WTC11 (cell line): ENCODE results near the gene CXCR5. TPM values are rescaled to one million over a fixed set of nuclear protein-coding genes. Genes with fewer than 3 reads are reported as not detected.

Experiments used
- ATAC-seq: fragments of 200-7000 bp; cut with Tn5 transposase; 2 replicates; pipeline ENCODE4 v1.10.0; 2021; ENCODE audit warnings: mild to moderate bottlenecking, moderate library complexity
- CTCF ChIA-PET: fragments of 300-600 bp; sonication (Branson Sonifier 250); formaldehyde crosslinking; loops from one replicate; lab custom pipeline; 2021; ENCODE audit warnings: antibody characterized with exemption; lab: Charles Lee
- POLR2A ChIA-PET: fragments of 350-600 bp; sonication (Branson Sonifier 250); formaldehyde crosslinking; loops from one replicate; lab custom pipeline; 2021; ENCODE audit warnings: antibody characterized with exemption; lab: Charles Lee
- DNase-seq: peaks from one replicate; pipeline ENCODE4 v3.0.0; 2021; ENCODE audit warnings: low spot score
- H3K27ac Mint-ChIP-seq: 2 replicates; pipeline ENCODE4 v1.8.0; 2021; ENCODE audit warnings: mixed read lengths
- H3K27me3 Mint-ChIP-seq: 2 replicates; pipeline ENCODE4 v1.8.0; 2021; ENCODE audit warnings: low read depth, mild to moderate bottlenecking, moderate library complexity, mixed read lengths
- H3K36me3 Mint-ChIP-seq: 2 replicates; pipeline ENCODE4 v1.8.0; 2021; ENCODE audit warnings: mixed read lengths
- H3K4me1 Mint-ChIP-seq: 2 replicates; pipeline ENCODE4 v1.8.0; 2022; ENCODE audit warnings: mixed read lengths
- H3K4me3 Mint-ChIP-seq: 2 replicates; pipeline ENCODE4 v1.8.0; 2021; ENCODE audit warnings: mild to moderate bottlenecking, moderate library complexity, mixed read lengths
- H3K9me3 Mint-ChIP-seq: 2 replicates; pipeline ENCODE4 v1.8.0; 2021; ENCODE audit warnings: mixed read lengths
- CTCF ChIP-seq: fragments of 200-600 bp; IDR thresholded peaks from 2 replicates; pipeline ENCODE4 v1.8.0; 2022; ENCODE audit warnings: antibody characterized with exemption
- ETV6 ChIP-seq: sonication (generic); formaldehyde crosslinking; IDR thresholded peaks from 2 replicates; pipeline ENCODE4 v1.8.1; 2022; ENCODE audit warnings: mild to moderate bottlenecking, missing genetic modification reagents
- FOXK1 ChIP-seq: sonication (generic); formaldehyde crosslinking; IDR thresholded peaks from 2 replicates; pipeline ENCODE4 v1.8.0; 2022; ENCODE audit warnings: mild to moderate bottlenecking, moderate library complexity, missing genetic modification reagents
- HMGXB4 ChIP-seq: sonication (generic); formaldehyde crosslinking; IDR thresholded peaks from 2 replicates; pipeline ENCODE4 v1.8.1; 2023; ENCODE audit warnings: mild to moderate bottlenecking, moderate library complexity, missing genetic modification reagents
- NFATC4 ChIP-seq: fragments of 250-450 bp; sonication (Bioruptor Pico); IDR thresholded peaks from 2 replicates; pipeline ENCODE4 v1.9.0; 2021; ENCODE audit warnings: mild to moderate bottlenecking
- PRDM15 ChIP-seq: sonication (generic); formaldehyde crosslinking; IDR thresholded peaks from 2 replicates; pipeline ENCODE4 v1.8.0; 2022; ENCODE audit warnings: missing genetic modification reagents
- SP1 ChIP-seq: sonication (generic); formaldehyde crosslinking; conservative IDR thresholded peaks from 2 replicates; pipeline ENCODE4 v1.8.1; 2022; ENCODE audit warnings: missing genetic modification reagents
- TEAD1 ChIP-seq: sonication (generic); formaldehyde crosslinking; IDR thresholded peaks from 2 replicates; pipeline ENCODE4 v1.8.0; 2022; ENCODE audit warnings: mild to moderate bottlenecking, missing genetic modification reagents
- ZNF317 ChIP-seq: sonication (generic); formaldehyde crosslinking; IDR thresholded peaks from 2 replicates; pipeline ENCODE4 v1.8.1; 2023; ENCODE audit warnings: low read depth, mild to moderate bottlenecking, moderate library complexity, missing genetic modification reagents, borderline replicate concordance
- ZNF512 ChIP-seq: sonication (generic); formaldehyde crosslinking; IDR thresholded peaks from 2 replicates; pipeline ENCODE4 v1.8.1; 2022; ENCODE audit warnings: missing genetic modification reagents, borderline replicate concordance
- total RNA-seq: library from RNA; stranded (reverse); gene quantifications from 3 replicates; pipeline ENCODE4 v1.2.3, GENCODE V29; 2021
- TF ChIP-seq, protein P1 (sequence below): sonication (generic); formaldehyde crosslinking; conservative IDR thresholded peaks from 2 replicates; pipeline ENCODE4 v1.8.1; 2022; ENCODE audit warnings: mild to moderate bottlenecking, missing genetic modification reagents
- TF ChIP-seq, protein P2 (sequence below): sonication (generic); formaldehyde crosslinking; IDR thresholded peaks from 2 replicates; pipeline ENCODE4 v1.8.0; 2023; ENCODE audit warnings: mild to moderate bottlenecking, missing genetic modification reagents
- TF ChIP-seq, protein P3 (sequence below): sonication (generic); formaldehyde crosslinking; IDR thresholded peaks from 2 replicates; pipeline ENCODE4 v1.8.0; 2023; ENCODE audit warnings: missing genetic modification reagents, mild to moderate bottlenecking, borderline replicate concordance

CXCR5 gene
- total RNA-seq, 1 experiment from 2014 or later, result 0.07 TPM

- ChIA-PET POLR2A (interaction anchor here (1.0 kb wide), 1 partner anchor 233 kb away, joined by 3 read pairs; no protein-coding TSS in a partner anchor), CTCF (interaction anchor here (0.7 to 1.4 kb wide), 3 partner anchors 28 to 233 kb away, joined by 3 read pairs; partner anchors contain the start of gene DDX6)
- no peak for TF ChIP-seq ETV6 (CRISPR knock-in tag)
- TF ChIP-seq PRDM15 (CRISPR knock-in tag), result peak; percentile 35; the same call in 1 of the 2 replicates
- Mint-ChIP-seq H3K4me1 (peaks cover 74% of the 10 kb centered on the region), H3K36me3 (no peaks in the 10 kb centered on the region), H3K27me3 (peaks cover 13% of the 10 kb centered on the region), H3K9me3 (no peaks in the 10 kb centered on the region), H3K27ac (peak overlapping the region; percentile 36; the same call in 1 of the 2 replicates), H3K4me3 (peak overlapping the region; percentile 84)
- ATAC-seq (no peak), DNase-seq (no peak)
Observed at GRCh38 chr11:118922745-118923627, 39.3 kb downstream of the CXCR5 start.

GRCh38 chr11:118923721-118924587, 40.3 kb downstream of the CXCR5 start:
- ATAC-seq (no peak), DNase-seq (no peak)
- CTCF ChIA-PET, result interaction anchor here (1.0 kb wide), 2 partner anchors 234 to 282 kb away, joined by 3 to 5 read pairs; partner anchors contain the start of gene CBL
- Mint-ChIP-seq H3K27me3 (peaks cover 13% of the 10 kb centered on the region), H3K4me1 (peaks cover 70% of the 10 kb centered on the region), H3K4me3 (peak overlapping the region; percentile 84), H3K9me3 (no peaks in the 10 kb centered on the region), H3K36me3 (no peaks in the 10 kb centered on the region), H3K27ac (no peak overlapping the region)
- POLR2A ChIA-PET, result no interaction called here
- TF ChIP-seq HMGXB4 (CRISPR knock-in tag) (no peak), ZNF317 (CRISPR knock-in tag) (no peak), NFATC4 (no peak), FOXK1 (CRISPR knock-in tag) (no peak), TEAD1 (CRISPR knock-in tag) (no peak), CTCF (no peak), ZNF512 (CRISPR knock-in tag) (no peak), SP1 (CRISPR knock-in tag) (no peak)
- TF ChIP-seq, protein P1, sequence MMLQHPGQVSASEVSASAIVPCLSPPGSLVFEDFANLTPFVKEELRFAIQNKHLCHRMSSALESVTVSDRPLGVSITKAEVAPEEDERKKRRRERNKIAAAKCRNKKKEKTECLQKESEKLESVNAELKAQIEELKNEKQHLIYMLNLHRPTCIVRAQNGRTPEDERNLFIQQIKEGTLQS (CRISPR knock-in tag), result no peak
- TF ChIP-seq, protein P2, sequence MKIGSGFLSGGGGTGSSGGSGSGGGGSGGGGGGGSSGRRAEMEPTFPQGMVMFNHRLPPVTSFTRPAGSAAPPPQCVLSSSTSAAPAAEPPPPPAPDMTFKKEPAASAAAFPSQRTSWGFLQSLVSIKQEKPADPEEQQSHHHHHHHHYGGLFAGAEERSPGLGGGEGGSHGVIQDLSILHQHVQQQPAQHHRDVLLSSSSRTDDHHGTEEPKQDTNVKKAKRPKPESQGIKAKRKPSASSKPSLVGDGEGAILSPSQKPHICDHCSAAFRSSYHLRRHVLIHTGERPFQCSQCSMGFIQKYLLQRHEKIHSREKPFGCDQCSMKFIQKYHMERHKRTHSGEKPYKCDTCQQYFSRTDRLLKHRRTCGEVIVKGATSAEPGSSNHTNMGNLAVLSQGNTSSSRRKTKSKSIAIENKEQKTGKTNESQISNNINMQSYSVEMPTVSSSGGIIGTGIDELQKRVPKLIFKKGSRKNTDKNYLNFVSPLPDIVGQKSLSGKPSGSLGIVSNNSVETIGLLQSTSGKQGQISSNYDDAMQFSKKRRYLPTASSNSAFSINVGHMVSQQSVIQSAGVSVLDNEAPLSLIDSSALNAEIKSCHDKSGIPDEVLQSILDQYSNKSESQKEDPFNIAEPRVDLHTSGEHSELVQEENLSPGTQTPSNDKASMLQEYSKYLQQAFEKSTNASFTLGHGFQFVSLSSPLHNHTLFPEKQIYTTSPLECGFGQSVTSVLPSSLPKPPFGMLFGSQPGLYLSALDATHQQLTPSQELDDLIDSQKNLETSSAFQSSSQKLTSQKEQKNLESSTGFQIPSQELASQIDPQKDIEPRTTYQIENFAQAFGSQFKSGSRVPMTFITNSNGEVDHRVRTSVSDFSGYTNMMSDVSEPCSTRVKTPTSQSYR, result no peak
- TF ChIP-seq, protein P3, sequence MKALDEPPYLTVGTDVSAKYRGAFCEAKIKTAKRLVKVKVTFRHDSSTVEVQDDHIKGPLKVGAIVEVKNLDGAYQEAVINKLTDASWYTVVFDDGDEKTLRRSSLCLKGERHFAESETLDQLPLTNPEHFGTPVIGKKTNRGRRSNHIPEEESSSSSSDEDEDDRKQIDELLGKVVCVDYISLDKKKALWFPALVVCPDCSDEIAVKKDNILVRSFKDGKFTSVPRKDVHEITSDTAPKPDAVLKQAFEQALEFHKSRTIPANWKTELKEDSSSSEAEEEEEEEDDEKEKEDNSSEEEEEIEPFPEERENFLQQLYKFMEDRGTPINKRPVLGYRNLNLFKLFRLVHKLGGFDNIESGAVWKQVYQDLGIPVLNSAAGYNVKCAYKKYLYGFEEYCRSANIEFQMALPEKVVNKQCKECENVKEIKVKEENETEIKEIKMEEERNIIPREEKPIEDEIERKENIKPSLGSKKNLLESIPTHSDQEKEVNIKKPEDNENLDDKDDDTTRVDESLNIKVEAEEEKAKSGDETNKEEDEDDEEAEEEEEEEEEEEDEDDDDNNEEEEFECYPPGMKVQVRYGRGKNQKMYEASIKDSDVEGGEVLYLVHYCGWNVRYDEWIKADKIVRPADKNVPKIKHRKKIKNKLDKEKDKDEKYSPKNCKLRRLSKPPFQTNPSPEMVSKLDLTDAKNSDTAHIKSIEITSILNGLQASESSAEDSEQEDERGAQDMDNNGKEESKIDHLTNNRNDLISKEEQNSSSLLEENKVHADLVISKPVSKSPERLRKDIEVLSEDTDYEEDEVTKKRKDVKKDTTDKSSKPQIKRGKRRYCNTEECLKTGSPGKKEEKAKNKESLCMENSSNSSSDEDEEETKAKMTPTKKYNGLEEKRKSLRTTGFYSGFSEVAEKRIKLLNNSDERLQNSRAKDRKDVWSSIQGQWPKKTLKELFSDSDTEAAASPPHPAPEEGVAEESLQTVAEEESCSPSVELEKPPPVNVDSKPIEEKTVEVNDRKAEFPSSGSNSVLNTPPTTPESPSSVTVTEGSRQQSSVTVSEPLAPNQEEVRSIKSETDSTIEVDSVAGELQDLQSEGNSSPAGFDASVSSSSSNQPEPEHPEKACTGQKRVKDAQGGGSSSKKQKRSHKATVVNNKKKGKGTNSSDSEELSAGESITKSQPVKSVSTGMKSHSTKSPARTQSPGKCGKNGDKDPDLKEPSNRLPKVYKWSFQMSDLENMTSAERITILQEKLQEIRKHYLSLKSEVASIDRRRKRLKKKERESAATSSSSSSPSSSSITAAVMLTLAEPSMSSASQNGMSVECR (CRISPR knock-in tag), result no peak
